Esophagus squamous epithelium (tissue), 5 donors: ENCODE measurements around the gene ZNF516. TPM values are rescaled to one million over a fixed set of nuclear protein-coding genes. Genes with fewer than 3 reads are reported as not detected.
A peak's percentile ranks its signal among the peaks of the same experiment; 100 is the strongest.

Experiments
- DNase-seq: peaks from one replicate; lab custom pipeline; 2025; lab: John Stamatoyannopoulos, UW
- H3K27ac ChIP-seq, 4 donors: fragments of 200-600 bp; sonication (generic); one replicate each; pipeline ENCODE4 v1.5.1; 2016 to 2019; ENCODE audit warnings: mild to moderate bottlenecking in 1 of 4
- H3K27me3 ChIP-seq, 4 donors: fragments of 200-600 bp; sonication (generic); 1 replicate in 3 of 4; 2 replicates in 1 of 4; pipeline versions ENCODE4 v1.5.1 to v1.6.0; 2017 to 2021; ENCODE audit warnings: antibody characterized with exemption in 1 of 4
- H3K36me3 ChIP-seq, 3 donors: fragments of 200-600 bp; sonication (generic); one replicate each; pipeline ENCODE4 v1.5.1; 2016 to 2019
- H3K4me1 ChIP-seq, 3 donors: fragments of 200-600 bp; sonication (generic); one replicate each; pipeline ENCODE4 v1.5.1; 2017 to 2019
- H3K4me3 ChIP-seq, 4 donors: fragments of 200-600 bp; sonication (generic); 1 replicate in 3 of 4; 2 replicates in 1 of 4; pipeline ENCODE4 v1.5.1; 2016 to 2019; ENCODE audit warnings: mild to moderate bottlenecking in 2 of 4, moderate library complexity in 1 of 4
- H3K9me3 ChIP-seq, 3 donors: fragments of 200-600 bp; sonication (generic); one replicate each; pipeline ENCODE4 v1.5.1; 2016 to 2019
- POLR2A ChIP-seq, 4 donors: fragments of 450-650 bp; IDR thresholded peaks; one replicate each; pipeline ENCODE4 v1.6.1; 2017; ENCODE audit warnings: antibody characterized with exemption in 4 of 4, mild to moderate bottlenecking in 4 of 4, moderate library complexity in 3 of 4
- WGBS, 2 donors: methylation state at CpG; one replicate each; pipeline ENCODE4 v1.1.5; 2018; 5-methylcytosine and 5-hydroxymethylcytosine counted together
- intact Hi-C: fragments of 100-400 bp; cut with DNase I; formaldehyde crosslinking; loops from one replicate; pipeline ENCODE4 v1.15.0; 2022
- total RNA-seq, 4 donors: library from RNA; depleted of rRNA; stranded (reverse); fragments of >200 nt; gene quantifications; one replicate each; pipeline ENCODE4 v1.1.0, GENCODE V29; 2016
- TF ChIP-seq, protein P1 (sequence below), 6 experiments: fragments of 450-650 bp in 4 of 6; fragments of 200-600 bp in 2 of 6; sonication (generic) in 2 of 6; IDR thresholded peaks; one replicate each; pipeline ENCODE4 v1.5.1; 2016 to 2019; ENCODE audit warnings: antibody characterized with exemption in 6 of 6, mild to moderate bottlenecking in 4 of 6, moderate library complexity in 4 of 6
- donor health status: DM: yes; HTN: yes; CAD: no.

ZNF516 gene
- total RNA-seq, 4 donors from 2014 or later, result 18.0 to 23.9 (median 19.2) TPM

GRCh38 chr18:76503649-76504386 is 8.8 kb upstream of the ZNF516 start:
- Histone ChIP-seq H3K36me3 (no peaks in the 10 kb centered on the region), H3K4me1 (no peaks in the 10 kb centered on the region), H3K9me3 (no peaks in the 10 kb centered on the region), H3K27ac (no peak overlapping the region), H3K27me3 (no peaks in the 10 kb centered on the region), H3K4me3 (no peak overlapping the region)
- DNase-seq, result no peak
- 70 to 78% methylated on average over 11 to 13 of the region's 15 CpGs for WGBS, 2 donors
- TF ChIP-seq POLR2A (IDR thresholded peaks at IDR 0.05), result no peak
- TF ChIP-seq, protein P1, sequence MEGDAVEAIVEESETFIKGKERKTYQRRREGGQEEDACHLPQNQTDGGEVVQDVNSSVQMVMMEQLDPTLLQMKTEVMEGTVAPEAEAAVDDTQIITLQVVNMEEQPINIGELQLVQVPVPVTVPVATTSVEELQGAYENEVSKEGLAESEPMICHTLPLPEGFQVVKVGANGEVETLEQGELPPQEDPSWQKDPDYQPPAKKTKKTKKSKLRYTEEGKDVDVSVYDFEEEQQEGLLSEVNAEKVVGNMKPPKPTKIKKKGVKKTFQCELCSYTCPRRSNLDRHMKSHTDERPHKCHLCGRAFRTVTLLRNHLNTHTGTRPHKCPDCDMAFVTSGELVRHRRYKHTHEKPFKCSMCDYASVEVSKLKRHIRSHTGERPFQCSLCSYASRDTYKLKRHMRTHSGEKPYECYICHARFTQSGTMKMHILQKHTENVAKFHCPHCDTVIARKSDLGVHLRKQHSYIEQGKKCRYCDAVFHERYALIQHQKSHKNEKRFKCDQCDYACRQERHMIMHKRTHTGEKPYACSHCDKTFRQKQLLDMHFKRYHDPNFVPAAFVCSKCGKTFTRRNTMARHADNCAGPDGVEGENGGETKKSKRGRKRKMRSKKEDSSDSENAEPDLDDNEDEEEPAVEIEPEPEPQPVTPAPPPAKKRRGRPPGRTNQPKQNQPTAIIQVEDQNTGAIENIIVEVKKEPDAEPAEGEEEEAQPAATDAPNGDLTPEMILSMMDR (IDR thresholded peaks at IDR 0.05), result no peak
- intact Hi-C loops, result no loop called here

- Histone ChIP-seq H3K9me3 (no peaks in the 10 kb centered on the region), H3K27ac (no peak overlapping the region), H3K4me3 (no peak overlapping the region), H3K36me3 (no peaks in the 10 kb centered on the region), H3K4me1 (no peaks in the 10 kb centered on the region), H3K27me3 (no peaks in the 10 kb centered on the region)
- no peak for DNase-seq
- 74 to 89% methylated on average over 7 of the region's 7 CpGs for WGBS, 2 donors
- intact Hi-C loops, result no loop called here
- TF ChIP-seq POLR2A (IDR thresholded peaks at IDR 0.05), result no peak
- TF ChIP-seq, protein P1 (IDR thresholded peaks at IDR 0.05), result no peak
These were observed 7.5 kb upstream of the ZNF516 start for GRCh38 chr18:76502551-76502950.

DNA sequence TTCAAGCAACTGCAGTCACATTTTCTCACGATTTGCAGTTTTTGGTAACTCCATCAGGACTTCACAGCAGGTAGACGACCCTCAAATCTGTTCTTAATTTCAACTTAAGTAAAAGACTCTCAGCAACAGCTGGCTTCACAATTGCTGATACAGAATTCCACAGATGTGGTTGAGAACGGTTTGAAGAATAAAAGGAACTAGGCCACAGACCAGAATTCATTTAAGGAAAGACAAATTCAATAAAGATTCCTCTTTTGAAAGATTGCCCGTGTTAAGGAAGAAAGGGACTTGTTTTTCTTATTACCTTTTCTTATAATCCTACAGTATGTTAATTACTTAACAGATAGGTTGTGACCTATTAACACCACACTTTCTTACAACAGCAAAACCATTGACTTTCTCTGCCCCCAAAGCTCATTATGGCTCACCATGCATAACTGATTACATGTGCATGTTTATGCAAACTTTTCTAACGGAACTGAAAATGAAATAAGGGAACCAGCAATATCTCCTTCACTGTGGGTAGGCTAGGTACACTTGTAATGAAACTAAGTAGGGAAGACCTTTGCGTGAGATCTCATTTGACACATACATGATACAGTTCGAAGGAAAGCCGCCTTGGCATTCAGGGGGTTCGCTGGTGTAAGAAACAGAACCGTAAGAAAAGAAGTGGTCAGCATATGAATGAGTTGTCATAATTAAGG is 4.7 kb upstream of the ZNF516 start:
- Histone ChIP-seq H3K27me3 (peaks cover 0 to 2% (median 0%) of the 10 kb centered on the region in 4 donors), H3K4me3 (no peak overlapping the region), H3K27ac (peak overlapping the region in 1 of 4 donors; percentile 6), H3K9me3 (no peaks in the 10 kb centered on the region), H3K4me1 (peaks cover 0 to 14% (median 0%) of the 10 kb centered on the region in 3 donors), H3K36me3 (no peaks in the 10 kb centered on the region)
- intact Hi-C loops, result loop anchor here (10.0 kb wide), 1 partner anchor 65 kb away; no protein-coding TSS in a partner anchor
- WGBS, 2 donors, result 69 to 74% methylated on average over 10 of the region's 10 CpGs
- no peak for DNase-seq
- TF ChIP-seq, protein P1 (IDR thresholded peaks at IDR 0.05), result no peak
- no peak for TF ChIP-seq POLR2A (IDR thresholded peaks at IDR 0.05)

DNA sequence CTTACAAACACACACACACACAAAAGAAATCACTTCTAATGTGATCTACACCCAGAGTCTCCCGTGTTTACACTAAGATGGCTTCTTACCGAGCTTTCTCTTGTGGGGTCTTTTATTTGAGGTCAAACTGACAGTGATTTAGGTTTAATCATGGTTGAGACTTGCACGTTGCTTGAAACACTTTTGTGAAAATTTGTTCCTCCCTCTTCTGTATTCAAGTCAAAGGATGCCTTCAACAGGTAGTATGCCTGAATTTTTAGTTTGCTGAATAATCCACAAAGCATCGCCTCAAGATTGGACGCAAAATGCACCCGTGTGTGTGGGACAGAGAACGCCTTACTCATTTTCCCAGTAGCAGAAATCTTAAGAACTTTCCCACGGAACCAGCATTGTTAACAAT is 4.0 kb upstream of the ZNF516 start:
- no peaks in the 10 kb centered on the region for H3K36me3 ChIP-seq
- H3K27ac ChIP-seq, result no peak overlapping the region
- H3K27me3 ChIP-seq, result peaks cover 0 to 7% (median 0%) of the 10 kb centered on the region in 4 donors
- intact Hi-C loops, result loop anchor here (10.0 kb wide), 1 partner anchor 66 kb away; no protein-coding TSS in a partner anchor
- H3K9me3 ChIP-seq, result no peaks in the 10 kb centered on the region
- TF ChIP-seq, protein P1 (IDR thresholded peaks at IDR 0.05), result no peak
- no peak for TF ChIP-seq POLR2A (IDR thresholded peaks at IDR 0.05)
- H3K4me3 ChIP-seq, result no peak overlapping the region
- no peak for DNase-seq
- 77 to 80% methylated on average over 8 of the region's 8 CpGs for WGBS, 2 donors
- H3K4me1 ChIP-seq, result peaks cover 0 to 22% (median 0%) of the 10 kb centered on the region in 3 donors

GRCh38 chr18:76498064-76498463 is 3.0 kb upstream of the ZNF516 start:
- intact Hi-C loops, result loop anchor here (10.0 kb wide), 1 partner anchor 67 kb away; no protein-coding TSS in a partner anchor
- H3K4me3 ChIP-seq, result no peak overlapping the region
- H3K36me3 ChIP-seq, result no peaks in the 10 kb centered on the region
- H3K27me3 ChIP-seq, result peaks cover 0 to 7% (median 0%) of the 10 kb centered on the region in 4 donors
- WGBS, 2 donors, result 17 to 18% methylated on average over 6 of the region's 6 CpGs
- DNase-seq, result no peak
- H3K27ac ChIP-seq, result no peak overlapping the region
- no peak for TF ChIP-seq POLR2A (IDR thresholded peaks at IDR 0.05)
- TF ChIP-seq, protein P1 (IDR thresholded peaks at IDR 0.05), result no peak
- peaks cover 0 to 29% (median 0%) of the 10 kb centered on the region in 3 donors for H3K4me1 ChIP-seq
- H3K9me3 ChIP-seq, result no peaks in the 10 kb centered on the region
